NB4 (cell line): ENCODE results near the gene SAMD11.

Experiments used
- CTCF ChIP-seq: IDR thresholded peaks from one replicate; pipeline ENCODE4 v1.5.1; 2012; ENCODE audit warnings: low read depth, low read length
- MAX ChIP-seq: IDR thresholded peaks from 2 replicates; pipeline ENCODE4 v1.6.1; 2011; ENCODE audit warnings: low read depth, low read length
- MYC ChIP-seq: IDR thresholded peaks from 2 replicates; pipeline ENCODE4 v1.6.1; 2011; ENCODE audit warnings: low read depth, low read length
- POLR2A ChIP-seq: IDR thresholded peaks from 2 replicates; pipeline ENCODE4 v1.6.1; 2011; ENCODE audit warnings: mild to moderate bottlenecking; ENCODE audit not compliant: insufficient read length; ENCODE audit errors: extremely low read depth

- TF ChIP-seq CTCF (no peak), MAX (no peak), POLR2A (no peak), MYC (no peak)
Observed at GRCh38 chr1:978069-978834, 54.5 kb downstream of the SAMD11 start.
